ENCODE results near the gene TRAPPC6A. TPM values are rescaled to one million over a fixed set of nuclear protein-coding genes. Genes with fewer than 3 reads are reported as not detected.

The TRAPPC6A gene
- total and polyA plus RNA-seq, 2 of the 4 experiments (the other 2 are of a cell fraction): 4.1 to 13.4 TPM

GRCh38 chr19:45142726-45143110 lies 35.3 kb downstream of the TRAPPC6A start:
- no peak overlapping the region for H3K14ac ChIP-seq (replicated peaks; ENCODE audit: low read depth, low read length)
- no peak overlapping the region for H3K27ac ChIP-seq (ENCODE audit: insufficient read depth, low read length)
- POLR2A ChIA-PET (ENCODE audit: unreplicated experiment): no interaction called here
- ATAC-seq (ENCODE audit: low read depth) (no peak), DNase-seq (no peak)
- no peaks in the 10 kb centered on the region for H3K27me3 ChIP-seq (ENCODE audit: control insufficient read depth, insufficient read depth, low read length)
- no peak overlapping the region for H3K4me3 ChIP-seq (ENCODE audit: insufficient read depth, low read depth, low read length)
- H2BK5ac ChIP-seq (ENCODE audit: low read depth, low read length, poor library complexity, severe bottlenecking): no peak overlapping the region
- no peak overlapping the region for H2BK15ac ChIP-seq (ENCODE audit: low read depth, low read length)
- H4K20me1 ChIP-seq (ENCODE audit: insufficient read depth, low read length): peaks cover 14% of the 10 kb centered on the region
- in situ Hi-C loops (cut with MboI; ENCODE audit: low sequenced_read_pairs) (no loop called here), intact Hi-C loops (cut with micrococcal nuclease) (no loop called here), dilution Hi-C loops (cut with HindIII; ENCODE audit: low sequenced_read_pairs, unreplicated experiment) (no loop called here)
- no peak overlapping the region for H2AK9ac ChIP-seq (replicated peaks; ENCODE audit: low read depth, low read length, poor library complexity)
- H4K8ac ChIP-seq (ENCODE audit: low read depth in 2 of 2, low read length in 2 of 2): no peak overlapping the region
- H4K5ac ChIP-seq (ENCODE audit: low read depth, low read length): no peak overlapping the region
- CTCF ChIA-PET: no interaction called here
- no peaks in the 10 kb centered on the region for H3K4me1 ChIP-seq (ENCODE audit: control insufficient read depth, insufficient read depth, low read length)
- H2AK5ac ChIP-seq (ENCODE audit: low read depth, low read length): no peak overlapping the region
- no peaks in the 10 kb centered on the region for H3K9me1 ChIP-seq (ENCODE audit: insufficient read depth, low read length)
- no peak overlapping the region for H3K56ac ChIP-seq (ENCODE audit: extremely low read depth, insufficient read depth, low read length)
- no peak overlapping the region for H4K91ac ChIP-seq (ENCODE audit: insufficient read depth, low read depth, low read length)
- no peak overlapping the region for H2BK120ac ChIP-seq (ENCODE audit: low read depth, low read length)
- 73% methylated on average over 4 of the region's 9 CpGs; no CpG with 5 or more reads in 1 of the 2 experiments for WGBS, 2 experiments (ENCODE audit: extremely low coverage in 2 of 2, insufficient read length in 1 of 2)
- no peak overlapping the region for H3K4me2 ChIP-seq (ENCODE audit: low read depth, low read length)
- no peak overlapping the region for H3K4ac ChIP-seq (ENCODE audit: low read depth, low read length)
- no peak overlapping the region for H2BK20ac ChIP-seq (ENCODE audit: low read depth, low read length)
- H3K9me3 ChIP-seq (ENCODE audit: control insufficient read depth, insufficient read depth, low read length): no peaks in the 10 kb centered on the region
- H3K9ac ChIP-seq (ENCODE audit: low read depth, low read length): no peak overlapping the region
- no peak overlapping the region for H3K18ac ChIP-seq (ENCODE audit: low read depth, low read length)
- no peak overlapping the region for H3K23ac ChIP-seq (ENCODE audit: low read depth, low read length)
- H3K36me3 ChIP-seq (ENCODE audit: control insufficient read depth, insufficient read depth, low read length): peaks cover 45% of the 10 kb centered on the region
- TF ChIP-seq, protein P1, sequence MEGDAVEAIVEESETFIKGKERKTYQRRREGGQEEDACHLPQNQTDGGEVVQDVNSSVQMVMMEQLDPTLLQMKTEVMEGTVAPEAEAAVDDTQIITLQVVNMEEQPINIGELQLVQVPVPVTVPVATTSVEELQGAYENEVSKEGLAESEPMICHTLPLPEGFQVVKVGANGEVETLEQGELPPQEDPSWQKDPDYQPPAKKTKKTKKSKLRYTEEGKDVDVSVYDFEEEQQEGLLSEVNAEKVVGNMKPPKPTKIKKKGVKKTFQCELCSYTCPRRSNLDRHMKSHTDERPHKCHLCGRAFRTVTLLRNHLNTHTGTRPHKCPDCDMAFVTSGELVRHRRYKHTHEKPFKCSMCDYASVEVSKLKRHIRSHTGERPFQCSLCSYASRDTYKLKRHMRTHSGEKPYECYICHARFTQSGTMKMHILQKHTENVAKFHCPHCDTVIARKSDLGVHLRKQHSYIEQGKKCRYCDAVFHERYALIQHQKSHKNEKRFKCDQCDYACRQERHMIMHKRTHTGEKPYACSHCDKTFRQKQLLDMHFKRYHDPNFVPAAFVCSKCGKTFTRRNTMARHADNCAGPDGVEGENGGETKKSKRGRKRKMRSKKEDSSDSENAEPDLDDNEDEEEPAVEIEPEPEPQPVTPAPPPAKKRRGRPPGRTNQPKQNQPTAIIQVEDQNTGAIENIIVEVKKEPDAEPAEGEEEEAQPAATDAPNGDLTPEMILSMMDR (conservative IDR thresholded peaks at IDR 0.05; ENCODE audit: low read depth, low read length): no peak
- TF ChIP-seq FOS (IDR thresholded peaks at IDR 0.05; ENCODE audit: low read depth, low read length): no peak
- TF ChIP-seq CHD1 (IDR thresholded peaks at IDR 0.05; ENCODE audit: low read depth, low read length): no peak
- no peak for TF ChIP-seq RFX5 (IDR thresholded peaks at IDR 0.05; ENCODE audit: low read depth, low read length)
- no TSS peak for BruUV-seq (replicated peaks)
- H3K79me1 ChIP-seq (ENCODE audit: low read depth in 1 of 2, low read length in 2 of 2): peaks cover 13 to 23% of the 10 kb centered on the region in 2 experiments; a peak in 3 of 4 replicates
- peak overlapping the region; percentile 43 for H2AFZ ChIP-seq (replicated peaks; ENCODE audit: low read length, poor library complexity)

Measured in IMR-90 (cell line).